Naive thymus-derived CD8-positive, alpha-beta T cell (primary cell): ENCODE results near the gene NFE2L3. TPM values are rescaled to one million over a fixed set of nuclear protein-coding genes. Genes with fewer than 3 reads are reported as not detected.
"Not testable (repeated sequence)": the region's sequence is repeated elsewhere in the genome, so short reads cannot be mapped to it uniquely, and the experiment has no call there.

Source experiments
- ATAC-seq, 2 donors: fragments of 150-1000 bp; cut with Tn5 transposase in 1 of 2; sonication (Bioruptor Pico), chemical (Tn5 transposase) in 1 of 2; 1 replicate in 1 of 2; 2 replicates in 1 of 2; pipeline ENCODE4 v1.10.0; 2021; ENCODE audit warnings: mild to moderate bottlenecking in 2 of 2, moderate library complexity in 2 of 2
- POLR2A ChIA-PET: fragments of 350-600 bp; sonication (Branson Sonifier 250); formaldehyde crosslinking; loops from one replicate; lab custom pipeline; 2021; ENCODE audit warnings: antibody characterized with exemption; lab: Charles Lee
- DNase-seq, 10 donors: peaks; one replicate each; pipeline versions ENCODE4 v3.0.0 to v3.0.0-alpha.2; 2020 to 2022
- H3K27ac Mint-ChIP-seq, 10 donors: one replicate each; pipeline ENCODE4 v1.8.0; 2020 to 2022; ENCODE audit warnings: mild to moderate bottlenecking in 10 of 10, mixed read lengths in 10 of 10, moderate library complexity in 4 of 10, inconsistent platforms in 1 of 10
- H3K27me3 Mint-ChIP-seq, 5 donors: one replicate each; pipeline ENCODE4 v1.8.0; 2021 to 2022; ENCODE audit warnings: mixed read lengths in 5 of 5
- H3K36me3 Mint-ChIP-seq, 3 donors: one replicate each; pipeline ENCODE4 v1.8.0; 2020 to 2022; ENCODE audit warnings: mixed read lengths in 3 of 3, mild to moderate bottlenecking in 2 of 3, inconsistent platforms in 1 of 3
- H3K4me1 Mint-ChIP-seq, 4 donors: one replicate each; pipeline ENCODE4 v1.8.0; 2021 to 2022; ENCODE audit warnings: mixed read lengths in 4 of 4
- H3K4me3 Mint-ChIP-seq, 10 donors: one replicate each; pipeline ENCODE4 v1.8.0; 2020 to 2022; ENCODE audit warnings: mild to moderate bottlenecking in 10 of 10, mixed read lengths in 10 of 10, moderate library complexity in 6 of 10, inconsistent platforms in 1 of 10
- H3K9me3 Mint-ChIP-seq, 9 donors: one replicate each; pipeline ENCODE4 v1.8.0; 2020 to 2022; ENCODE audit warnings: mixed read lengths in 9 of 9, mild to moderate bottlenecking in 3 of 9, inconsistent platforms in 1 of 9, moderate library complexity in 1 of 9
- polyA plus RNA-seq, 3 donors: library from polyadenylated mRNA; unstranded; fragments of 300-500 nt; fragmentation: Illumina TruSeq; gene quantifications; one replicate each; pipeline ENCODE4 v1.2.3, GENCODE V29; 2021
- total RNA-seq, 8 experiments: library from RNA in 2 of 8; stranded (reverse) in 2 of 8; gene quantifications; one replicate each; pipeline ENCODE4 v1.2.3 and lab custom pipeline; 2021 to 2026

Gene NFE2L3
- total and polyA plus RNA-seq, 5 experiments from 2014 or later, result 1.4 to 4.3 (median 2.9) TPM

DNA sequence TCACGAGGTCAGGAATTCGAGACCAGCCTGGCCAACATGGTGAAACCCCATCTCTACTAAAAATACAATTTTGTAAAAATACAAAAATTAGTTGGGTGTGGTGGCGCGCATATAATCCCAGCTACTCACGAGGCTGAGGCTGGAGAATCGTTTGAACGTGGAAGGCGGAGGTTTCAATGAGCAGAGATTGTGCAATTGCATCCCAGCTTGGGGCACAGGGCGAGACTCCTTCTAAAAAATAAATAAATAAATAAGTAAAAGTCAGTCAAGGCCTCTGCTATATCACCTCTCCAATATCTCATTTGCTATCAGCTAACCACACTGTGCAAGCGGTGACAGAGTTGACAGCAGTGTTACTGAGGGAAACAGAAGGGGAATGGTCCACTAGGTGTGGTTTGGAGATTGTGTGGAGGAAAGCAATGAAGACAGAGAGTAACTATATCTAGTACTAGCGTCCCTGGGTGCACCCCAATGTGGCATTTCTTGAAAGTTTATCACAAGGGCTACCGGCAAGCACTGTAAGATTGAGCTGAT, 20.9 kb upstream of the NFE2L3 start:
- no peak overlapping the region for H3K4me3 Mint-ChIP-seq
- peaks cover 0 to 8% (median 0%) of the 10 kb centered on the region in 9 donors for H3K9me3 Mint-ChIP-seq
- peaks cover 0 to 6% (median 0%) of the 10 kb centered on the region in 5 donors for H3K27me3 Mint-ChIP-seq
- peaks cover 0 to 7% (median 0%) of the 10 kb centered on the region in 3 donors for H3K36me3 Mint-ChIP-seq
- DNase-seq (no peak), ATAC-seq (no peak)
- peaks cover 0 to 5% (median 1%) of the 10 kb centered on the region in 4 donors for H3K4me1 Mint-ChIP-seq
- POLR2A ChIA-PET, result interaction anchor here (1.7 kb wide), 1 partner anchor 29 kb away, joined by 4 read pairs; no protein-coding TSS in a partner anchor
- peak overlapping the region in 1 of 10 donors; percentile 49 for H3K27ac Mint-ChIP-seq

DNA sequence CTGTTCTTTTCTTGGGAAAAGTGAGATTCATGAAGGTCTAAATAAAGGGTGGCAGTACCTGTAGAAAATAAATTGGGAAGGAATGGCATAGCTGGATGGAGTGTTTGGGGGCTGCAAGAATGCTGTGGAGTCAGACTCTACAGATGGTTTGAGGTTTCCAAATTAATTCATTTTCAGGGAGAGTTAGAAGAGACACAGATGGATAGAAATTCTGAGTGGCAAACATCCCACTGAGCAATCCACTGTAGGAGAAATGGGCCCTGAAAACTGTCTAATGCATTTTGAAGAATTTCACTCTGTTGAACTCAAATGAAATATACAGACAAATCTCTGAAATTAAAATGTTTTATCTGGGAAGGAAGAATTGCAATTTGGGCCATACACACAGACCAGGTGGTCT, 16.9 kb upstream of the NFE2L3 start:
- Mint-ChIP-seq H3K27me3 (peaks cover 0 to 6% (median under 1%) of the 10 kb centered on the region in 5 donors), H3K36me3 (peaks cover 0 to 7% (median 0%) of the 10 kb centered on the region in 3 donors), H3K27ac (no peak overlapping the region), H3K9me3 (peaks cover 0 to 8% (median 0%) of the 10 kb centered on the region in 9 donors), H3K4me1 (no peaks in the 10 kb centered on the region), H3K4me3 (no peak overlapping the region)
- ATAC-seq (no peak), DNase-seq (no peak)
- POLR2A ChIA-PET, result no interaction called here

DNA sequence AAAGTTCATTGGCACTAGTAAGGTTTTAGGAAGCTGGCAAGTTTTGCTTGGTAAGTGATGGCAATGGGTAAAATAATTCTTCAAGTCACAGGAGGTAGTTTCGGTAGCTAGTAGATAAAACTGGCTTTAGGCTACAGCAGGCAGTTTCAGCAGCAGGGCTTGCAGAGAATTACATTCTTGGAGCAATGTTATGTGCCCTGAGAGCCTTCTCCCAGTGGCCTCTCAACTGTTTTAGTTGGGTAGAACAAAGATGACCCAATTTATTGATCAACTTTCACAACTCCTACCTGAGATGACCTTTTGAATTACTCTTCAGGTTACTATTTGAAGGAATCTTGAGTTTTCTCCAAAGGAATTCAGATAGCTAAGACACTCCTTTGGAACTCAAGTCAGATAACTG, 16.4 kb upstream of the NFE2L3 start:
- H3K4me3 Mint-ChIP-seq, result no peak overlapping the region
- POLR2A ChIA-PET, result interaction anchor here (0.6 kb wide), 1 partner anchor 45 kb away, joined by 4 read pairs; no protein-coding TSS in a partner anchor
- H3K36me3 Mint-ChIP-seq, result peaks cover 0 to 7% (median 0%) of the 10 kb centered on the region in 3 donors
- H3K27ac Mint-ChIP-seq, result peak overlapping the region in 1 of 10 donors; percentile 8
- peaks cover 0 to 6% (median 1%) of the 10 kb centered on the region in 5 donors for H3K27me3 Mint-ChIP-seq
- H3K4me1 Mint-ChIP-seq, result no peaks in the 10 kb centered on the region
- ATAC-seq (no peak), DNase-seq (no peak)
- H3K9me3 Mint-ChIP-seq, result peaks cover 0 to 8% (median 0%) of the 10 kb centered on the region in 9 donors

DNA sequence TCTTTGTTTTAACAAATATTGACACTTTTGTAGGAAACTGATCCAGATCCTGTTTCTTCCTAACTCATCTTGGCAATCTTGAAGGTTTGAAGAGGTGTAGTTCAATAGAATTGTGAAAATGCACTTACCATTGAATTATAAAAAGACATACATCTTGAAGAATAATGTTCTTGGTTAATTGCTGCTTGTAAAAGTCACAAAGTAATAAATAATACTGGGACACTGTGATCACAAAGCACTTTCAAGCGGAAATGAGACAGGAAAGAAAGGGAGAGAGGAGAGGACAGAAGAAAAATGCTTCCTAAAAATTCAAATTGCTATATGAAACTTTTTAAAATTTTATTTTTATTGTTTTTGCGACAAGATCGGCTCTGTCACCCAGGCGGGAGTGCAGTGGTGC, 15.2 kb upstream of the NFE2L3 start:
- Mint-ChIP-seq H3K27ac (no peak overlapping the region), H3K9me3 (peaks cover 0 to 8% (median 0%) of the 10 kb centered on the region in 9 donors), H3K27me3 (peaks cover 0 to 5% (median 1%) of the 10 kb centered on the region in 5 donors), H3K36me3 (peaks cover 0 to 7% (median 0%) of the 10 kb centered on the region in 3 donors), H3K4me3 (no peak overlapping the region), H3K4me1 (no peaks in the 10 kb centered on the region)
- ATAC-seq (no peak), DNase-seq (no peak)
- POLR2A ChIA-PET, result no interaction called here

DNA sequence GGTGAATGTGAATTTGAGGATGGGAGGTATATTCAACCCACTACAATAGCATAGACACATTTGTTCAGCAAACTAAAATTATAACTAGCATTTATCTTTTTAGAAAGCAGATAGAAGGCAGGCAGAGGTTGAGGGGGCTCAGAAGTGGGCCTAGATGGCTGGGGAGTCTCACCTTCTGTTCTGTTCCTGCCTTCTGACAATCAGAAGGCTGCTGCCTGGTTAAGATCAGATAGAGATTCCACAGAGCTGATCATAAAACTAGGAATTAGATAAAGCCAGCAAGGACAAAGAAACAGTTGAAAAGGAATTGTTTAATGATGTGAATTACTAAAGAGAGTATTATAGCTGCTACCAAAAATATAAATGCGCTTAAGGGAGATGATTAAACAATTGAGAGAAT, 11.6 kb upstream of the NFE2L3 start:
- H3K4me3 Mint-ChIP-seq, result no peak overlapping the region
- H3K36me3 Mint-ChIP-seq, result peaks cover 0 to under 1% (median 0%) of the 10 kb centered on the region in 3 donors
- peaks cover 0 to 2% (median 0%) of the 10 kb centered on the region in 9 donors for H3K9me3 Mint-ChIP-seq
- no peaks in the 10 kb centered on the region for H3K4me1 Mint-ChIP-seq
- ATAC-seq (no peak), DNase-seq (no peak)
- POLR2A ChIA-PET, result no interaction called here
- H3K27me3 Mint-ChIP-seq, result peaks cover 0 to 10% (median 6%) of the 10 kb centered on the region in 5 donors
- no peak overlapping the region for H3K27ac Mint-ChIP-seq

DNA sequence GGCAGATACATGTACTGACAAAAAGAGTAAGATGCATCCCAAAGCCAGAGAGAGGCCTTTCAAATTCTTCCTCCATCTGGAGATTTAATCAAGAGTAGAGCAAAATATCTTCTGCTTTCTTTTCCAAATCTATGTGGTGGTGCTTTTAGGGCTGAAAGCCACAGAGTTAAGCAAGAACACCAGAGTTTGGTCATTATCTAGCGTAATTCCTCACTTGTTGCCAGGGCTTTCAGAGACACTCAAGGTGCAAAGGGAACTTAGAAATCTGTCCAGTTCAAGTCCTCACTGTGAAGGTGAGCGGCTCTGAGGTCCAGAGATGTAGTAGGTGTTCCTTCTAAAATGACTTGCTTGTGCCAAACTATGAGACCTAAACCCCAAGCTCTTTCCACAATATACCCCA, 10.9 kb upstream of the NFE2L3 start:
- Mint-ChIP-seq H3K4me3 (no peak overlapping the region), H3K36me3 (no peaks in the 10 kb centered on the region), H3K27ac (no peak overlapping the region), H3K9me3 (no peaks in the 10 kb centered on the region), H3K4me1 (no peaks in the 10 kb centered on the region), H3K27me3 (peaks cover 0 to 12% (median 6%) of the 10 kb centered on the region in 5 donors)
- no peak for DNase-seq
- ATAC-seq, result no peak
- POLR2A ChIA-PET, result no interaction called here

DNA sequence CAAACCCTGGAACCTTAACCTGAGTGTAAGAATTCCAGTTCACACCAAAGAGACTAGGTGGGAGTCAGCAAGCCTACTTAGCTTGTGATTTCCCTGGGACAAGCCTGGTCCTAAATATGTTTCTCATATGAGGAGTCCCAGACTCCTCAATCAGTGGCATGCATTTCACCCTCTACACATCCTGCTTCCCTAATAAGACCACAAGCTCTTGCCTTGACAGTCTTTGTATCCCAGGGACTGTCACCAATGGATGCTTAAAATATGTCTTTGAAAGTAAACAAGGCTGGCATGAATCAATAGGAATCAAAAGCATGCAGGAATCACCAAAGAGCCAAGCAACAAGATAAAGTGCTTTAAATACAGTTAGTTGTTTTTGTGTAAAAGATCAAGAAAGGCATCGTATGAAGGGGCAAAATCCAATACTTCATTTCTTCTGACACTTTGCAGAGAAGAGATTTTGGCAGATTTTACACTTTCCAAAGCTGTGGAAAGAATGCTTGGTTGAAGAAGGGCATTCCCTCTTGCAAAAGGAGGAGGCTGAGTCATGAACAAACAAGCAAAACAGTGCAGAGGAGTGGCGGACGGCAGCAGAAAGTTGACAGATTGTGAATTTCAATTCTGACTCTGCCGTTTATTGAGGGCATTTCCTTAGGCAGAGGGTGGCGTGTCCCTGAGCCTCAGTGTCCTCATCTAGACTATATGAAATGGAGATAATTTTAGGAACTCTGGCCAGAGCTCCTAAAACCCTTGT, 8.5 kb upstream of the NFE2L3 start:
- Mint-ChIP-seq H3K9me3 (no peaks in the 10 kb centered on the region), H3K4me1 (no peaks in the 10 kb centered on the region), H3K27ac (no peak overlapping the region), H3K36me3 (no peaks in the 10 kb centered on the region), H3K4me3 (no peak overlapping the region), H3K27me3 (peaks cover 0 to 12% (median 6%) of the 10 kb centered on the region in 5 donors)
- ATAC-seq (no peak), DNase-seq (no peak)
- POLR2A ChIA-PET, result no interaction called here

DNA sequence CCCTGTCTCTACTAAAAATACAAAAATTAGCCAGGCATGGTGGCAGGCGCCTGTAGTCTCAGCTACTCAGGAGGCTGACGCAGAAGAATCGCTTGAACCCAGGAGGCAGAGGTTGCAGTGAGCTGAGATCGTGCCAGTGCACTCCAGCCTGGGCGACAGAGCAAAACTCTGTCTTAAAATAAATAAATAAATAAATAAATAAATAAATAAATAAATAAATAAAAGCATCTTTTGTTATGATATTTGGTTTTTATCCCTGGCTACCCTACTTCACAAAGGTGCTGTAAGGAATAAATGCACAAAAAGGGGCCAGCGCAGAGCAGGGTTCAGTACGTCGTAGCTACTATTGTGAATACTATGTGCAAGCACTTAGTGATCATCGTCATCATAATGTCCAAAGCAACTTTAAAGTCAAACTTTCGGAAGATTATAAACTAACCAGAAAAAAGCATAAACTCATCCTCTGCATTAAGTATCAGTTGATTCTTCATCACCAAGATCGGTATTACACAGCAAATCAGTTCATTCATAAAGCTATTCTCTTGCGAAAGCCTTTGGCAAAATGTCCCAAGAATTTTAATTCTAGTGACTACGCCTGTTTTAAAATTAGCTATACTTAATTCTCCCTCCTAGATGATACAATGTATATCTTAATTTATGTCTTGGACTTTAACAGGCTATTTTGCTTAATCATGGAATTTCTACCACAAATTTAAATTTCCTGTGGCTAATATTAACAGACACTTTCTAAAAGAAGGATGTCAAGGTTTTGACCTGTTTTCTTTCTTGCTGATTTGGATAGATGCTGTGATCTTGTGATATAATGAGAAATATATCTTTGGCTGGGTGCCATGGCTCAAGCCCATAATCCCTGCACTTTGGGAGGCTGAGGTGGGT, 7.6 kb upstream of the NFE2L3 start:
- ATAC-seq (no peak), DNase-seq (no peak)
- H3K9me3 Mint-ChIP-seq, result no peaks in the 10 kb centered on the region
- H3K27me3 Mint-ChIP-seq, result peaks cover 0 to 12% (median 6%) of the 10 kb centered on the region in 5 donors
- POLR2A ChIA-PET, result interaction anchor here (1.2 kb wide), 1 partner anchor 56 kb away, joined by 3 read pairs; the partner anchor contains the start of gene HNRNPA2B1
- no peak overlapping the region for H3K4me3 Mint-ChIP-seq
- H3K4me1 Mint-ChIP-seq, result no peaks in the 10 kb centered on the region
- no peak overlapping the region for H3K27ac Mint-ChIP-seq
- H3K36me3 Mint-ChIP-seq, result no peaks in the 10 kb centered on the region

DNA sequence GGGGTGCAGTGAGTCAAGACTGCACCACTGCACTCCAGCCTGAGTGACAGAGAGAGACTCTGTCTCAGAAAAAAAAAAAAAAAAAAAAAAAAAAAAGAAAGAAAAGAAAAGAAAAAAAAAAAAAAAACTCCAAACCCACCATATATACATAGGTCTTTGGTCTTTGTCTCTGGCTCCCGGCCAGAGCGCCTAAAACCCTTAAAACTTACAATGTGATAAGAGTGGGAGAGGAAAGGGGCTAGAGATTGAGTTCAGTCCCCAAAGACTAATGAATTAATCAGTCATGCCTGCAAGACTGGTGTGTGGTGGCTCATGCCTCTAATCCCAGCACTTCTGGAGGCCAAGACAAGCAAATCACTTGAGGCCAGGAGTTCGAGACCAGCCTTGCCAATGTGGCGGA, 6.8 kb upstream of the NFE2L3 start:
- Mint-ChIP-seq H3K4me3 (no peak overlapping the region), H3K27ac (no peak overlapping the region), H3K36me3 (no peaks in the 10 kb centered on the region), H3K27me3 (peaks cover 0 to 12% (median 6%) of the 10 kb centered on the region in 5 donors), H3K4me1 (no peaks in the 10 kb centered on the region), H3K9me3 (no peaks in the 10 kb centered on the region)
- POLR2A ChIA-PET, result interaction anchor here (0.7 to 1.2 kb wide), 2 partner anchors 55 to 232 kb away, joined by 3 to 6 read pairs; partner anchors contain the start of gene HNRNPA2B1
- DNase-seq (no peak), ATAC-seq (no peak)

DNA sequence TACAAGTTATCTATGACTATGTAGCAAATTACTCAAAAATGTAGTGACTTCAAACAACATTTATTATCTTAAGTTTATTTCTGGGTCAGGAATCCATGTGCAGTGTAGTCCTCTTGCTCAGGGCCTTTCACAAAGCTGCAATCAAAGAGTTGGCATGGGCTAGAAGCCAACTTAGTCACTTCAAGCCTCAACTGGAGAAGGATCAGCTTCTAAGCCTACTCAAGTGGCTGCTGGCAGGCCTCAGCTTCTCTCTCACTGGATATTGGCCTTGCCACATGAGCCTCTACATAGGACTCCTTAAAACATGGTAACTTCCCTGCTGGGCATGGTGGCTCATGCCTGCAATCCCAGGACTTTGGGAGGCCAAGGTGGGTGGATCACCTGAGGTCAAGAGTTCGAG, 5.0 kb upstream of the NFE2L3 start:
- H3K9me3 Mint-ChIP-seq, result no peaks in the 10 kb centered on the region
- ATAC-seq (no peak), DNase-seq (no peak)
- POLR2A ChIA-PET, result interaction anchor here (1.3 kb wide), 1 partner anchor 9 kb away, joined by 3 read pairs; no protein-coding TSS in a partner anchor
- no peak overlapping the region for H3K4me3 Mint-ChIP-seq
- H3K27me3 Mint-ChIP-seq, result peaks cover 0 to 11% (median 6%) of the 10 kb centered on the region in 5 donors
- peaks cover 5 to 14% (median 13%) of the 10 kb centered on the region in 4 donors for H3K4me1 Mint-ChIP-seq
- no peaks in the 10 kb centered on the region for H3K36me3 Mint-ChIP-seq
- H3K27ac Mint-ChIP-seq, result no peak overlapping the region

DNA sequence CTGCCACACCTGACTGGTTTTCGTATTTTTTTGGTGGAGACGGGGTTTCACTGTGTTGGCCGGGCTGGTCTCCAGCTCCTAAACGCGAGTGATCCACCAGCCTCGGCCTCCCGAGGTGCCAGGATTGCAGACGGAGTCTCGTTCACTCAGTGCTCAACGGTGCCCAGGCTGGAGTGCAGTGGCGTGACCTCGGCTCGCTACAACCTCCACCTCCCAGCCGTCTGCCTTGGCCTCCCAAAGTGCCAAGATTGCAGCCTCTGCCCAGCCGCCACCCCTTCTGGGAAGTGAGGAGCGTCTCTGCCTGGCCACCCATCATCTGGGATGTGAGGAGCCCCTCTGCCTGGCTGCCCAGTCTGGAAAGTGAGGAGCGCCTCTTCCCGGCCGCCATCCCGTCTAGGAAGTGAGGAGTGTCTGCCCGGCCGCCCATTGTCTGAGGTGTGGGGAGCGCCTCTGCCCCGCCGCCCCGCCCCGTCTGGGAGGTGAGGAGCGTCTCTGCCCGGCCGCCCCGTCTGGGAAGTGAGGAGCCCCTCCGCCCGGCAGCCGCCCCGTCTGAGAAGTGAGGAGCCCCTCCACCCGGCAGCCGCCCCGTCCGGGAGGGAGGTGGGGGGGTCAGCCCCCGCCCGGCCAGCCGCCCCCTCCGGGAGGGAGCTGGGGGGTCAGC, 4.2 kb upstream of the NFE2L3 start:
- not testable (repeated sequence) for H3K4me3 Mint-ChIP-seq, H3K36me3 Mint-ChIP-seq, ATAC-seq, H3K9me3 Mint-ChIP-seq, H3K27ac Mint-ChIP-seq, DNase-seq
- Mint-ChIP-seq H3K27me3 (peaks cover 0 to 11% (median 6%) of the 10 kb centered on the region in 5 donors), H3K4me1 (peaks cover 5 to 14% (median 13%) of the 10 kb centered on the region in 4 donors)
- POLR2A ChIA-PET, result interaction anchor here (1.3 kb wide), 1 partner anchor 8 kb away, joined by 3 read pairs; no protein-coding TSS in a partner anchor

DNA sequence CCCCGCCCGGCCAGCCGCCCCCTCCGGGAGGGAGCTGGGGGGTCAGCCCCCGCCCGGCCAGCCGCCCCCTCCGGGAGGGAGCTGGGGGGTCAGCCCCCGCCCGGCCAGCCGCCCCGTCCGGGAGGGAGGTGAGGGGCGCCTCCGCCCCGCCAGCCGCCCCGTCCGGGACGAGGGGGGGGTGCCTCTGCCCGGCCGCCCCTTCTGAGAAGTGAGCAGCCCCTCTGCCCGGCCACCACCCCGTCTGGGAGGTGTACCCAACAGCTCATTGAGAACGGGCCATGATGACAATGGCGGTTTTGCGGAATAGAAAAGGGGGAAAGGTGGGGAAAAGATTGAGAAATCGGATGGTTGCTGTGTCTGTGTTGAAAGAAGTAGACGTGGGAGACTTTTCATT, 3.7 kb upstream of the NFE2L3 start:
- H3K27ac Mint-ChIP-seq, DNase-seq, POLR2A ChIA-PET, ATAC-seq, H3K36me3 Mint-ChIP-seq, H3K9me3 Mint-ChIP-seq, H3K4me3 Mint-ChIP-seq: not testable (repeated sequence)
- Mint-ChIP-seq H3K4me1 (peaks cover 10 to 18% (median 17%) of the 10 kb centered on the region in 4 donors), H3K27me3 (peaks cover 0 to 10% (median 2%) of the 10 kb centered on the region in 5 donors)
